H9 (cell line): Measurements from ENCODE around the gene HEPHL1. TPM values are rescaled to one million over a fixed set of nuclear protein-coding genes. Genes with fewer than 3 reads are reported as not detected.

Experiments
- DNase-seq: peaks from one replicate; pipeline ENCODE4 v3.0.0-alpha.2; 2017
- H2AFZ ChIP-seq: one replicate; pipeline ENCODE4 v1.6.1; 2013; ENCODE audit warnings: mild to moderate bottlenecking, low read length, control low read depth, moderate library complexity
- H2AK5ac ChIP-seq: 2 replicates; pipeline ENCODE4 v1.6.1; 2013; ENCODE audit warnings: low read length, control low read depth, mixed read lengths; ENCODE audit not compliant: insufficient read length
- H2BK120ac ChIP-seq: one replicate; pipeline ENCODE4 v1.6.1; 2013; ENCODE audit warnings: low read depth, mild to moderate bottlenecking, low read length, control low read depth, inconsistent platforms; ENCODE audit not compliant: poor library complexity, severe bottlenecking
- H2BK12ac ChIP-seq: 2 replicates; pipeline ENCODE4 v1.6.1; 2013; ENCODE audit warnings: low read length, control low read depth, mixed read lengths, low read depth; ENCODE audit not compliant: insufficient read length
- H2BK15ac ChIP-seq: 2 replicates; pipeline ENCODE4 v1.6.1; 2013; ENCODE audit warnings: low read depth, low read length, control low read depth
- H2BK20ac ChIP-seq: one replicate; pipeline ENCODE4 v1.6.1; 2013; ENCODE audit warnings: low read depth, mild to moderate bottlenecking, low read length, control low read depth, inconsistent platforms; ENCODE audit not compliant: poor library complexity, severe bottlenecking
- H2BK5ac ChIP-seq: 2 replicates; pipeline ENCODE4 v1.6.1; 2013; ENCODE audit warnings: low read length, control low read depth, mixed read lengths; ENCODE audit not compliant: insufficient read length
- H3K14ac ChIP-seq: 2 replicates; pipeline ENCODE4 v1.6.1; 2013; ENCODE audit warnings: low read length, control low read depth; ENCODE audit not compliant: insufficient read depth
- H3K18ac ChIP-seq: 2 replicates; pipeline ENCODE4 v1.6.1; 2013; ENCODE audit warnings: low read depth, mild to moderate bottlenecking, mixed read lengths, low read length, control low read depth; ENCODE audit not compliant: insufficient read length
- H3K23ac ChIP-seq: 2 replicates; pipeline ENCODE4 v1.6.1; 2013; ENCODE audit warnings: low read length, control low read depth, mixed read lengths, low read depth; ENCODE audit not compliant: insufficient read length
- H3K23me2 ChIP-seq: 2 replicates; pipeline ENCODE4 v1.6.1; 2013; ENCODE audit warnings: low read depth, mild to moderate bottlenecking, mixed read lengths, low read length, control low read depth; ENCODE audit not compliant: insufficient read length, poor library complexity, severe bottlenecking
- H3K27ac ChIP-seq: 2 replicates; pipeline ENCODE4 v1.5.1; 2013; ENCODE audit warnings: low read length, control low read depth, mixed read lengths, low read depth; ENCODE audit not compliant: insufficient read length
- H3K27me3 ChIP-seq: 2 replicates; pipeline ENCODE4 v1.6.1; 2013; ENCODE audit warnings: low read length, control low read depth, inconsistent platforms; ENCODE audit not compliant: insufficient read depth
- H3K4ac ChIP-seq: 2 replicates; pipeline ENCODE4 v1.6.1; 2013; ENCODE audit warnings: low read depth, mild to moderate bottlenecking, control low read depth, inconsistent platforms, low read length, moderate library complexity
- H3K4me1 ChIP-seq: 2 replicates; pipeline ENCODE4 v1.6.1; 2013; ENCODE audit warnings: low read length, control low read depth, inconsistent platforms; ENCODE audit not compliant: insufficient read depth
- H3K4me2 ChIP-seq: 2 replicates; pipeline ENCODE4 v1.6.1; 2013; ENCODE audit warnings: low read length, control low read depth, mixed read lengths; ENCODE audit not compliant: insufficient read length, insufficient read depth
- H3K56ac ChIP-seq: 2 replicates; pipeline ENCODE4 v1.6.1; 2013; ENCODE audit warnings: low read depth, mild to moderate bottlenecking, mixed read lengths, low read length, control low read depth; ENCODE audit not compliant: insufficient read length
- H3K79me1 ChIP-seq: 2 replicates; pipeline ENCODE4 v1.6.1; 2013; ENCODE audit warnings: low read depth, mild to moderate bottlenecking, moderate library complexity, low read length, control low read depth, inconsistent platforms; ENCODE audit not compliant: insufficient read depth, poor library complexity, severe bottlenecking
- H3K79me2 ChIP-seq: 2 replicates; pipeline ENCODE4 v1.6.1; 2013; ENCODE audit warnings: low read length, control low read depth, inconsistent platforms; ENCODE audit not compliant: insufficient read depth
- H3K9ac ChIP-seq: 2 replicates; pipeline ENCODE4 v1.6.1; 2013; ENCODE audit warnings: low read length, control low read depth, mixed read lengths; ENCODE audit not compliant: insufficient read length; ENCODE audit errors: extremely low read depth
- H3K9me3 ChIP-seq: one replicate; pipeline ENCODE4 v1.6.1; 2013; ENCODE audit warnings: low read depth, low read length, inconsistent platforms; ENCODE audit not compliant: control insufficient read depth
- H3T11ph ChIP-seq: one replicate; pipeline ENCODE4 v1.6.1; 2013; ENCODE audit warnings: mild to moderate bottlenecking, low read length, control low read depth, inconsistent platforms
- H4K20me1 ChIP-seq: one replicate; pipeline ENCODE4 v1.6.1; 2013; ENCODE audit not compliant: control insufficient read depth, insufficient read length, insufficient read depth
- H4K5ac ChIP-seq: 2 replicates; pipeline ENCODE4 v1.6.1; 2013; ENCODE audit warnings: low read depth, mild to moderate bottlenecking, mixed read lengths, low read length, control low read depth; ENCODE audit not compliant: insufficient read length
- H4K8ac ChIP-seq: replicated peaks from 2 replicates; pipeline ENCODE4 v1.6.1; 2013; ENCODE audit warnings: low read length, control low read depth, mixed read lengths, low read depth; ENCODE audit not compliant: insufficient read length
- H4K91ac ChIP-seq: 2 replicates; pipeline ENCODE4 v1.6.1; 2013; ENCODE audit warnings: low read depth, mild to moderate bottlenecking, moderate library complexity, mixed read lengths, low read length, control low read depth; ENCODE audit not compliant: insufficient read length
- H3K27ac Mint-ChIP-seq, 3 experiments: 2 replicates in 2 of 3; 3 replicates in 1 of 3; pipeline ENCODE4 v1.8.0; 2020 to 2021; ENCODE audit warnings: mixed read lengths in 3 of 3, mild to moderate bottlenecking in 1 of 3, moderate library complexity in 1 of 3
- H3K27me3 Mint-ChIP-seq: 2 replicates; pipeline ENCODE4 v1.8.0; 2021; ENCODE audit warnings: low read depth, mild to moderate bottlenecking, moderate library complexity, mixed read lengths
- H3K36me3 Mint-ChIP-seq, 3 experiments: 2 replicates in 2 of 3; 3 replicates in 1 of 3; pipeline ENCODE4 v1.8.0; 2020 to 2021; ENCODE audit warnings: low read depth in 3 of 3, mixed read lengths in 3 of 3; ENCODE audit not compliant: insufficient read depth in 1 of 3
- H3K4me1 Mint-ChIP-seq, 2 experiments: 2 replicates each; pipeline ENCODE4 v1.8.0; 2020; ENCODE audit warnings: mixed read lengths in 2 of 2
- H3K4me3 Mint-ChIP-seq, 2 experiments: 2 replicates in 1 of 2; 3 replicates in 1 of 2; pipeline ENCODE4 v1.8.0; 2020 to 2021; ENCODE audit warnings: mild to moderate bottlenecking in 2 of 2, mixed read lengths in 2 of 2, moderate library complexity in 1 of 2
- H3K9me3 Mint-ChIP-seq, 2 experiments: 2 replicates in 1 of 2; 3 replicates in 1 of 2; pipeline ENCODE4 v1.8.0; 2020; ENCODE audit warnings: mild to moderate bottlenecking in 2 of 2, mixed read lengths in 2 of 2, moderate library complexity in 1 of 2
- WGBS: extraction: QIAGEN DNeasy Blood & Tissue Kit; methylation state at CpG from one replicate; pipeline ENCODE4 v1.1.7; 2013; ENCODE audit warnings: missing lambda C conversion rate, low lambda C conversion rate, mixed read lengths; ENCODE audit not compliant: insufficient read length; ENCODE audit errors: extremely low coverage; 5-methylcytosine and 5-hydroxymethylcytosine counted together
- total RNA-seq: library from RNA; stranded (reverse); gene quantifications from 2 replicates; pipeline ENCODE4 v1.2.1, GENCODE V29; 2021
- TF ChIP-seq, protein P1 (sequence below): fragments of 200-600 bp; sonication (generic); conservative IDR thresholded peaks from 3 replicates; pipeline ENCODE4 v1.8.0; 2021; ENCODE audit warnings: antibody characterized with exemption, mild to moderate bottlenecking

Gene HEPHL1
- total RNA-seq, 1 experiment from 2014 or later = not detected

DNA sequence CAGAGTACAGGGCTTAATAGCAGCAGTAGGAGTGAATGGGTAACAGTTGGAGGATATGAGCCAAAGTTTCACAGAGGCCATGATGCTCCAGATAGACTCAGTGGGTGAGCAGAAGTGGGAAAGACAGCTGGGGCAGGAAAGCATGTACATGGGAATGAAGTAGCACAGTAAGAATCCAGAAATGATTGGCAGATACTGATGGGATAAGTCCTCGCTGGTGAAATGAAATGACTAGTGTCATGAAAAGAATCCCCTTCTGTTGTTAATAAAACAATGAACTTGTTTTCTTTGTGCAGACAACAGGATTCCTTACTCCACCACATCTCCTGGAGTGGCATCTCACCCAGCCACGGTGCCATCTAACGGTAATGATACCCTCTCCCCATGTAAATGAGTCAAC, 90.1 kb downstream of the HEPHL1 start:
- no peak overlapping the region for H3K4me3 Mint-ChIP-seq
- Histone ChIP-seq H3K4me2 (no peak overlapping the region), H2BK120ac (no peak overlapping the region)

More for the DNA sequence above, 90.1 kb downstream of the HEPHL1 start:
- no peak overlapping the region for H2BK15ac ChIP-seq
- H3K9me3 ChIP-seq = no peaks in the 10 kb centered on the region
- H4K91ac ChIP-seq = no peak overlapping the region
- no peak overlapping the region for H4K5ac ChIP-seq
- no peak overlapping the region for H3K4ac ChIP-seq
- no peaks in the 10 kb centered on the region for H4K20me1 ChIP-seq
- H3K36me3 Mint-ChIP-seq = peaks cover 14 to 29% (median 18%) of the 10 kb centered on the region in 3 experiments
- peaks cover 2% of the 10 kb centered on the region; the same call in 1 of the 2 replicates for H3K4me1 ChIP-seq
- no peak overlapping the region for H2BK5ac ChIP-seq
- no peak overlapping the region for H2AK5ac ChIP-seq
- H2AFZ ChIP-seq = no peak overlapping the region
- no peak overlapping the region for H3K56ac ChIP-seq
- DNase-seq = no peak
- TF ChIP-seq, protein P1, sequence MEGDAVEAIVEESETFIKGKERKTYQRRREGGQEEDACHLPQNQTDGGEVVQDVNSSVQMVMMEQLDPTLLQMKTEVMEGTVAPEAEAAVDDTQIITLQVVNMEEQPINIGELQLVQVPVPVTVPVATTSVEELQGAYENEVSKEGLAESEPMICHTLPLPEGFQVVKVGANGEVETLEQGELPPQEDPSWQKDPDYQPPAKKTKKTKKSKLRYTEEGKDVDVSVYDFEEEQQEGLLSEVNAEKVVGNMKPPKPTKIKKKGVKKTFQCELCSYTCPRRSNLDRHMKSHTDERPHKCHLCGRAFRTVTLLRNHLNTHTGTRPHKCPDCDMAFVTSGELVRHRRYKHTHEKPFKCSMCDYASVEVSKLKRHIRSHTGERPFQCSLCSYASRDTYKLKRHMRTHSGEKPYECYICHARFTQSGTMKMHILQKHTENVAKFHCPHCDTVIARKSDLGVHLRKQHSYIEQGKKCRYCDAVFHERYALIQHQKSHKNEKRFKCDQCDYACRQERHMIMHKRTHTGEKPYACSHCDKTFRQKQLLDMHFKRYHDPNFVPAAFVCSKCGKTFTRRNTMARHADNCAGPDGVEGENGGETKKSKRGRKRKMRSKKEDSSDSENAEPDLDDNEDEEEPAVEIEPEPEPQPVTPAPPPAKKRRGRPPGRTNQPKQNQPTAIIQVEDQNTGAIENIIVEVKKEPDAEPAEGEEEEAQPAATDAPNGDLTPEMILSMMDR = no peak
- H3K14ac ChIP-seq = no peak overlapping the region
- H3K27me3 Mint-ChIP-seq = no peaks in the 10 kb centered on the region; the same call in 1 of the 2 replicates
- H3K9ac ChIP-seq = no peak overlapping the region
- no peaks in the 10 kb centered on the region for H3K23me2 ChIP-seq
- H2BK20ac ChIP-seq = peak overlapping the region; percentile 45
- H3K27me3 ChIP-seq = no peaks in the 10 kb centered on the region
- H3K79me2 ChIP-seq = no peaks in the 10 kb centered on the region
- peaks cover 25 to 29% of the 10 kb centered on the region in 2 experiments for H3K4me1 Mint-ChIP-seq
- no CpG with 5 or more reads among the region's 3 CpGs for WGBS
- H3T11ph ChIP-seq = no peak overlapping the region
- H3K9me3 Mint-ChIP-seq = peaks cover 15 to 16% of the 10 kb centered on the region in 2 experiments
- no peak overlapping the region for H3K23ac ChIP-seq
- H3K79me1 ChIP-seq = no peaks in the 10 kb centered on the region
- H3K18ac ChIP-seq = no peak overlapping the region
- no peak overlapping the region for H2BK12ac ChIP-seq
- no peak overlapping the region for H3K27ac ChIP-seq
- no peak overlapping the region for H3K27ac Mint-ChIP-seq
- no peak overlapping the region for H4K8ac ChIP-seq
